ENCODE data around the gene NHP2.
"Not testable (repeated sequence)": the region's sequence is repeated elsewhere in the genome, so short reads cannot be mapped to it uniquely, and the experiment has no call there.

The NHP2 gene

GRCh38 chr5:178129296-178129695 is 24.4 kb downstream of the NHP2 start:
- no peak for DNase-seq

- DNase-seq, result not testable (repeated sequence)
Observed at GRCh38 chr5:178127300-178128009, 26.2 kb downstream of the NHP2 start.

GRCh38 chr5:178126556-178126955 is 27.1 kb downstream of the NHP2 start:
- no peak for DNase-seq

GRCh38 chr5:178125253-178125906 is 28.3 kb downstream of the NHP2 start:
- no peak for DNase-seq

GRCh38 chr5:178123966-178124925 is 29.4 kb downstream of the NHP2 start:
- no peak for DNase-seq

- DNase-seq, result no peak
Observed at GRCh38 chr5:178123094-178123965, 30.4 kb downstream of the NHP2 start.

- DNase-seq, result no peak
Observed at GRCh38 chr5:178122346-178122745, 31.3 kb downstream of the NHP2 start.

- no peak for DNase-seq
Observed at GRCh38 chr5:178121391-178122276, 32.1 kb downstream of the NHP2 start.

- DNase-seq, result no peak
Observed at GRCh38 chr5:178120607-178121357, 32.9 kb downstream of the NHP2 start.

GRCh38 chr5:178119915-178120606 is 33.6 kb downstream of the NHP2 start:
- DNase-seq, result no peak

- DNase-seq, result no peak
Observed at GRCh38 chr5:178117923-178118701, 35.6 kb downstream of the NHP2 start.

GRCh38 chr5:178116143-178116885 is 37.4 kb downstream of the NHP2 start:
- DNase-seq, result no peak

GRCh38 chr5:178115814-178116142 is 37.9 kb downstream of the NHP2 start:
- DNase-seq, result no peak

- no peak for DNase-seq
Observed at GRCh38 chr5:178115136-178115813, 38.4 kb downstream of the NHP2 start.

GRCh38 chr5:178114325-178115135 is 39.2 kb downstream of the NHP2 start:
- no peak for DNase-seq

GRCh38 chr5:178113841-178114324 is 39.8 kb downstream of the NHP2 start:
- no peak for DNase-seq
